ENCODE measurements around the gene NOX5.

NOX5 gene

GRCh38 chr15:69100821-69101220 lies 86.3 kb downstream of the NOX5 start:
- no peak for DNase-seq (ENCODE audit: extremely low spot score)
- no peak for TF ChIP-seq ELF4 (IDR thresholded peaks at IDR 0.05)
- no peak for TF ChIP-seq L3MBTL2 (conservative IDR thresholded peaks at IDR 0.05)
- no peak for TF ChIP-seq ZNF384 (IDR thresholded peaks at IDR 0.05)
- TF ChIP-seq FOXA1 (IDR thresholded peaks at IDR 0.05) = no peak
- TF ChIP-seq LEF1 (IDR thresholded peaks at IDR 0.05; ENCODE audit: borderline replicate concordance) = no peak
- TF ChIP-seq FOXM1 (IDR thresholded peaks at IDR 0.05; ENCODE audit: borderline replicate concordance) = no peak
- TF ChIP-seq HDGF (IDR thresholded peaks at IDR 0.05; ENCODE audit: borderline replicate concordance) = no peak
- no peak for TF ChIP-seq FOXK2 (IDR thresholded peaks at IDR 0.05)
- TF ChIP-seq PKNOX1 (IDR thresholded peaks at IDR 0.05) = no peak
- no peak for TF ChIP-seq SUZ12 (IDR thresholded peaks at IDR 0.05)
- TF ChIP-seq CTBP1 (IDR thresholded peaks at IDR 0.05; ENCODE audit: borderline replicate concordance) = no peak
- no peak for TF ChIP-seq TARDBP (IDR thresholded peaks at IDR 0.05)
- TF ChIP-seq SP1 (IDR thresholded peaks at IDR 0.05) = no peak
- no peak for TF ChIP-seq NFRKB (IDR thresholded peaks at IDR 0.05)
- TF ChIP-seq BHLHE40 (IDR thresholded peaks at IDR 0.05; ENCODE audit: borderline replicate concordance) = no peak
- POLR2A ChIA-PET = no interaction called here
- CTCF ChIA-PET = interaction anchor here (0.7 kb wide), 1 partner anchor 208 kb away, joined by 4 read pairs; no protein-coding TSS in a partner anchor

- POLR2A ChIA-PET = no interaction called here
- CTCF ChIA-PET = no interaction called here
- TF ChIP-seq FOXA1 (IDR thresholded peaks at IDR 0.05) = no peak
- no peak for TF ChIP-seq FOXK2 (IDR thresholded peaks at IDR 0.05)
- TF ChIP-seq CTBP1 (IDR thresholded peaks at IDR 0.05; ENCODE audit: borderline replicate concordance) = no peak
- no peak for TF ChIP-seq PKNOX1 (IDR thresholded peaks at IDR 0.05)
- TF ChIP-seq ARNT (IDR thresholded peaks at IDR 0.05) = no peak
- TF ChIP-seq LEF1 (IDR thresholded peaks at IDR 0.05; ENCODE audit: borderline replicate concordance) = no peak
- no peak for TF ChIP-seq SP1 (IDR thresholded peaks at IDR 0.05)
- TF ChIP-seq ZNF384 (IDR thresholded peaks at IDR 0.05) = no peak
- TF ChIP-seq FOXM1 (IDR thresholded peaks at IDR 0.05; ENCODE audit: borderline replicate concordance) = no peak
- TF ChIP-seq HDGF (IDR thresholded peaks at IDR 0.05; ENCODE audit: borderline replicate concordance) = no peak
- no peak for TF ChIP-seq NFRKB (IDR thresholded peaks at IDR 0.05)
- no peak for TF ChIP-seq SUZ12 (IDR thresholded peaks at IDR 0.05)
- no peak for TF ChIP-seq L3MBTL2 (conservative IDR thresholded peaks at IDR 0.05)
- no peak for TF ChIP-seq TARDBP (IDR thresholded peaks at IDR 0.05)
- TF ChIP-seq ELF4 (IDR thresholded peaks at IDR 0.05) = no peak
- no peak for DNase-seq (ENCODE audit: extremely low spot score)
These were observed 89.7 kb downstream of the NOX5 start for GRCh38 chr15:69104050-69104750.

- CTCF ChIA-PET = no interaction called here
- no peak for DNase-seq (ENCODE audit: extremely low spot score)
- TF ChIP-seq FOXM1 (IDR thresholded peaks at IDR 0.05; ENCODE audit: borderline replicate concordance) (no peak), ELF4 (IDR thresholded peaks at IDR 0.05) (no peak), NFRKB (IDR thresholded peaks at IDR 0.05) (no peak), ZNF384 (IDR thresholded peaks at IDR 0.05) (no peak), FOXA1 (IDR thresholded peaks at IDR 0.05) (no peak), HDGF (IDR thresholded peaks at IDR 0.05; ENCODE audit: borderline replicate concordance) (no peak), L3MBTL2 (conservative IDR thresholded peaks at IDR 0.05) (no peak), TARDBP (IDR thresholded peaks at IDR 0.05) (no peak), SP1 (IDR thresholded peaks at IDR 0.05) (no peak), SUZ12 (IDR thresholded peaks at IDR 0.05) (no peak), PKNOX1 (IDR thresholded peaks at IDR 0.05) (no peak), FOXK2 (IDR thresholded peaks at IDR 0.05) (no peak), BHLHE40 (IDR thresholded peaks at IDR 0.05; ENCODE audit: borderline replicate concordance) (no peak), LEF1 (IDR thresholded peaks at IDR 0.05; ENCODE audit: borderline replicate concordance) (no peak), ARNT (IDR thresholded peaks at IDR 0.05) (no peak), CTBP1 (IDR thresholded peaks at IDR 0.05; ENCODE audit: borderline replicate concordance) (no peak)
- POLR2A ChIA-PET = no interaction called here
These were observed 91.0 kb downstream of the NOX5 start for GRCh38 chr15:69105451-69105985.

GRCh38 chr15:69107025-69107620 lies 92.6 kb downstream of the NOX5 start:
- POLR2A ChIA-PET = interaction anchor here (0.9 to 2.1 kb wide), 3 partner anchors 11 to 51 kb away, joined by 3 to 6 read pairs (median 3); no protein-coding TSS in a partner anchor
- TF ChIP-seq LEF1 (IDR thresholded peaks at IDR 0.05; ENCODE audit: borderline replicate concordance) = no peak
- TF ChIP-seq HDGF (IDR thresholded peaks at IDR 0.05; ENCODE audit: borderline replicate concordance) = no peak
- DNase-seq (ENCODE audit: extremely low spot score) = no peak
- CTCF ChIA-PET = no interaction called here

Measured in HEK293T (cell line).